Measurements from ENCODE around the gene TMTC1. TPM values are rescaled to one million over a fixed set of nuclear protein-coding genes. Genes with fewer than 3 reads are reported as not detected.

The TMTC1 gene
- total and polyA plus RNA-seq, 9 of the 15 experiments (the other 6 are each of a cell fraction or from before 2014, with no cell fraction given): under 0.01 to 0.18 (median 0.06) TPM; not detected in 2

- no peaks in the 10 kb centered on the region for H3K9me3 ChIP-seq (replicated peaks; ENCODE audit: control insufficient read depth, insufficient read depth, low read depth, low read length)
- TF ChIP-seq IRF2 (CRISPR knock-in tag; IDR thresholded peaks at IDR 0.05) (no peak), GTF2A2 (tag; IDR thresholded peaks at IDR 0.05) (no peak), FOXO4 (CRISPR knock-in tag; IDR thresholded peaks at IDR 0.05) (no peak), ZNF174 (CRISPR knock-in tag; IDR thresholded peaks at IDR 0.05) (no peak), TAF9B (IDR thresholded peaks at IDR 0.05; ENCODE audit: partially characterized antibody) (no peak), POLR3G (IDR thresholded peaks at IDR 0.05; ENCODE audit: extremely low read depth, insufficient read length, insufficient replicate concordance) (no peak), ZNF740 (CRISPR knock-in tag; IDR thresholded peaks at IDR 0.05) (no peak), ZNF740 (tag; IDR thresholded peaks at IDR 0.05) (no peak), MIER1 (IDR thresholded peaks at IDR 0.05; ENCODE audit: low read depth) (no peak), BRD4 (IDR thresholded peaks at IDR 0.05) (no peak)
- TF ChIP-seq, protein P1, sequence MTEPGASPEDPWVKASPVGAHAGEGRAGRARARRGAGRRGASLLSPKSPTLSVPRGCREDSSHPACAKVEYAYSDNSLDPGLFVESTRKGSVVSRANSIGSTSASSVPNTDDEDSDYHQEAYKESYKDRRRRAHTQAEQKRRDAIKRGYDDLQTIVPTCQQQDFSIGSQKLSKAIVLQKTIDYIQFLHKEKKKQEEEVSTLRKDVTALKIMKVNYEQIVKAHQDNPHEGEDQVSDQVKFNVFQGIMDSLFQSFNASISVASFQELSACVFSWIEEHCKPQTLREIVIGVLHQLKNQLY (CRISPR knock-in tag; conservative IDR thresholded peaks at IDR 0.05): no peak
- TF ChIP-seq, protein P2, sequence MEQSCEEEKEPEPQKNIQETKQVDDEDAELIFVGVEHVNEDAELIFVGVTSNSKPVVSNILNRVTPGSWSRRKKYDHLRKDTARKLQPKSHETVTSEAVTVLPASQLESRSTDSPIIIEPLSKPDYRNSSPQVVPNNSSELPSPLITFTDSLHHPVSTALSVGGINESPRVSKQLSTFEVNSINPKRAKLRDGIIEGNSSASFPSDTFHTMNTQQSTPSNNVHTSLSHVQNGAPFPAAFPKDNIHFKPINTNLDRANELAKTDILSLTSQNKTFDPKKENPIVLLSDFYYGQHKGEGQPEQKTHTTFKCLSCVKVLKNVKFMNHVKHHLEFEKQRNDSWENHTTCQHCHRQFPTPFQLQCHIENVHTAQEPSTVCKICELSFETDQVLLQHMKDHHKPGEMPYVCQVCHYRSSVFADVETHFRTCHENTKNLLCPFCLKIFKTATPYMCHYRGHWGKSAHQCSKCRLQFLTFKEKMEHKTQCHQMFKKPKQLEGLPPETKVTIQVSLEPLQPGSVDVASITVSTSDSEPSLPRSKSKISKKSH (CRISPR knock-in tag; IDR thresholded peaks at IDR 0.05): no peak
- no peak overlapping the region for H3K4me3 ChIP-seq
- no peak overlapping the region for H3K4me2 ChIP-seq (ENCODE audit: insufficient read depth, low read length)
- no peaks in the 10 kb centered on the region for H4K20me1 ChIP-seq (replicated peaks; ENCODE audit: control insufficient read depth, insufficient read depth, low read length)
- POLR2A ChIA-PET: no interaction called here
- in situ Hi-C loops (cut with MboI) (no loop called here), intact Hi-C loops (cut with micrococcal nuclease) (no loop called here)
- CTCF ChIA-PET (ENCODE audit: low intra/inter-chr PET ratio): no interaction called here
- no peaks in the 10 kb centered on the region for H3K4me1 ChIP-seq (replicated peaks in 1 of 2; ENCODE audit: control insufficient read depth in 2 of 2, insufficient read depth in 2 of 2, low read length in 2 of 2)
- H3K9me1 ChIP-seq (ENCODE audit: control insufficient read depth, insufficient read depth, low read length): no peaks in the 10 kb centered on the region
- DNase-seq (ENCODE audit: extremely low read depth in 1 of 4, low spot score in 3 of 4) (no peak), ATAC-seq (no peak), FAIRE-seq (no peak)
- no peak overlapping the region for H3K9ac ChIP-seq (ENCODE audit: insufficient read depth in 1 of 2, low read depth in 2 of 2, low read length in 2 of 2)
- no peaks in the 10 kb centered on the region for H3K79me2 ChIP-seq (ENCODE audit: control insufficient read depth, insufficient read depth, low read length)
- no peaks in the 10 kb centered on the region for H3K27me3 ChIP-seq (ENCODE audit: control insufficient read depth in 2 of 2, insufficient read depth in 2 of 2, low read length in 2 of 2)
- H3K27ac ChIP-seq (ENCODE audit: extremely low read depth, low read depth, low read length): no peak overlapping the region
- 0% methylated on average over 4 of the region's 4 CpGs for whole genome bisulfite sequencing (ENCODE audit: insufficient coverage, low coverage, missing lambda C conversion rate)
- H2AFZ ChIP-seq (ENCODE audit: low read depth, low read length): no peak overlapping the region
- BruUV-seq (replicated peaks): no TSS peak
- no peaks in the 10 kb centered on the region for H3K36me3 ChIP-seq (ENCODE audit: control insufficient read depth, insufficient read depth, low read length)
These were observed 130.5 kb downstream of the TMTC1 start for GRCh38 chr12:29653286-29653685.

Data from K562 (cell line).